OCI-LY3 (cell line): Measurements from ENCODE around the gene IL3.

ENCODE experiments used
- H2AFZ ChIP-seq: fragments of 200-600, 300-600 bp; shearing (Covaris generic); 2 replicates; pipeline ENCODE4 v1.6.0; 2014; ENCODE audit warnings: antibody characterized with exemption, low read depth, low read length
- H3K27ac ChIP-seq: fragments of 200-600, 300-600 bp; sonication (generic); 2 replicates; pipeline ENCODE4 v1.5.1; 2014; ENCODE audit warnings: mild to moderate bottlenecking, low read length, moderate library complexity, mixed read lengths
- H3K27me3 ChIP-seq: fragments of 200-600, 300-600 bp; sonication (generic); 2 replicates; pipeline ENCODE4 v1.6.1; 2014; ENCODE audit warnings: low read depth, low read length, mixed read lengths
- H3K36me3 ChIP-seq: fragments of 200-600, 300-600 bp; sonication (generic); replicated peaks from 2 replicates; pipeline ENCODE3; 2014; ENCODE audit warnings: low read depth, low read length, mixed read lengths
- H3K4me1 ChIP-seq: fragments of 300-600, 200-600 bp; sonication (generic); 2 replicates; pipeline ENCODE4 v1.6.1; 2014; ENCODE audit warnings: low read length, mixed read lengths
- H3K4me2 ChIP-seq: fragments of 200-600, 300-600 bp; sonication (generic); 2 replicates; pipeline ENCODE4 v1.6.1; 2014; ENCODE audit warnings: low read length, mixed read lengths
- H3K4me3 ChIP-seq: fragments of 300-600, 200-600 bp; sonication (generic); 2 replicates; pipeline ENCODE4 v1.5.1; 2014; ENCODE audit warnings: antibody characterized with exemption, mild to moderate bottlenecking, low read length, moderate library complexity
- H3K79me2 ChIP-seq: fragments of 300-600, 200-600 bp; shearing (Covaris generic); 2 replicates; pipeline ENCODE4 v1.6.1; 2014; ENCODE audit warnings: mild to moderate bottlenecking, low read length, mixed read lengths
- H3K9ac ChIP-seq: fragments of 300-600, 200-600 bp; shearing (Covaris generic); 2 replicates; pipeline ENCODE4 v1.6.0; 2014; ENCODE audit warnings: mild to moderate bottlenecking, low read length, moderate library complexity
- H3K9me3 ChIP-seq: fragments of 200-600, 300-600 bp; shearing (Covaris generic); 2 replicates; pipeline ENCODE4 v1.6.1; 2014; ENCODE audit warnings: low read length, mixed read lengths; ENCODE audit not compliant: insufficient read depth
- H4K20me1 ChIP-seq: fragments of 200-600, 300-600 bp; sonication (generic); 2 replicates; pipeline ENCODE4 v1.6.1; 2016; ENCODE audit warnings: low read length, mixed read lengths; ENCODE audit not compliant: insufficient read depth
- CTCF ChIP-seq: fragments of 200-600, 300-600 bp; sonication (generic); IDR thresholded peaks from 2 replicates; pipeline ENCODE4 v1.5.1; 2014; ENCODE audit warnings: antibody characterized with exemption, low read length, low read depth
- EZH2phosphoT487 ChIP-seq: fragments of 200-600 bp; shearing (Covaris generic); IDR thresholded peaks from 2 replicates; pipeline ENCODE4 v1.6.1; 2018; ENCODE audit warnings: antibody characterized with exemption, mixed run types, low read depth

Gene IL3

GRCh38 chr5:132079081-132079480 lies 18.6 kb downstream of the IL3 start:
- H3K27ac ChIP-seq: no peak overlapping the region
- H3K9me3 ChIP-seq: no peaks in the 10 kb centered on the region
- H3K27me3 ChIP-seq: no peaks in the 10 kb centered on the region
- no peak overlapping the region for H2AFZ ChIP-seq
- H3K4me3 ChIP-seq: no peak overlapping the region
- H3K4me2 ChIP-seq: no peak overlapping the region
- no peak overlapping the region for H3K9ac ChIP-seq
- TF ChIP-seq CTCF: no peak
- no peak for TF ChIP-seq EZH2phosphoT487
- no peaks in the 10 kb centered on the region for H4K20me1 ChIP-seq
- no peaks in the 10 kb centered on the region for H3K79me2 ChIP-seq
- peaks cover 7% of the 10 kb centered on the region; the same call in 1 of the 2 replicates for H3K4me1 ChIP-seq
- no peaks in the 10 kb centered on the region for H3K36me3 ChIP-seq

GRCh38 chr5:132079619-132080018 lies 19.2 kb downstream of the IL3 start:
- no peaks in the 10 kb centered on the region for H3K27me3 ChIP-seq
- no peak overlapping the region for H3K4me2 ChIP-seq
- no peaks in the 10 kb centered on the region for H3K9me3 ChIP-seq
- H4K20me1 ChIP-seq: no peaks in the 10 kb centered on the region
- no peak overlapping the region for H2AFZ ChIP-seq
- H3K4me1 ChIP-seq: peaks cover 7% of the 10 kb centered on the region; the same call in 1 of the 2 replicates
- TF ChIP-seq EZH2phosphoT487 (no peak), CTCF (no peak)
- H3K36me3 ChIP-seq: no peaks in the 10 kb centered on the region
- H3K27ac ChIP-seq: no peak overlapping the region
- H3K9ac ChIP-seq: no peak overlapping the region
- no peaks in the 10 kb centered on the region for H3K79me2 ChIP-seq
- H3K4me3 ChIP-seq: no peak overlapping the region

DNA sequence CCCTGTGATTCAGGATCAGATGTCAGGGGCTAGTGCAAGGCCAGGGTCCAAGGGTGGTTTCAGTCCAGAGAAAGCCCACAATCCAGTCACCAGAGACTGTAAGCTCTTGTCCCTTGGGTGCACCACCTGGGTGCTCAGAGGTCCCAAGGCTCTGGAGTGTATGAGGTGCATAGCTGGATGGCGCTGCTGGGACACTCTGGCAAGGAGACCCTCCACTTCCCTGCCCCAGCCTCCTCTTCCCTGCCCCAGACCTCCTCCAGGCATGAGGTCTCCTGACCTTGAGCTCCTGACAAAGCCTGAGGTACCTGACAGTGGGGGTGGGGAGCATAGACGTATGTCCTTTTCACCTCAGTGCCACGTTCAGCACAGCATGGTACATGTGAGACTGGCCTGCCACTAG lies 20.1 kb downstream of the IL3 start:
- Histone ChIP-seq H3K9ac (no peak overlapping the region), H2AFZ (no peak overlapping the region), H3K27me3 (no peaks in the 10 kb centered on the region)

DNA sequence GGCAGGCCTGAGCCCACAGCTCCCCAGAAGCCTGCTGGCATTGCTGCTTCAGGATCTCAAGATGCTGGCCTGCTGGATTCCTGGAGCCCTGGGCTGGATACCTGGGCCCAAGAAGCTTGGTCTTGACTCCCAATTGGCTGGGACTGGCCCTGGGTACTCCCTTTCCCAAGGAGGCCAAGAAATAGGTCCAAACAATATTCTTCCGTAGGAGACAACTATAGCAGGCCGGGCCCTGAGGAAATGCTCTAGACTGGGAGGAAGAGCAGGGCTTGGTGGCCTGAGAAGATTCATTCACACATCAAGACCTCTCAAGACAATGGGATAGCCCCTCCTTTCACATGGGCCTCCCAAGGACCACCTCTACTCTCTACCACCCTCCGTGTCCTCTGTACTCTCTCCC lies 21.0 kb downstream of the IL3 start:
- Histone ChIP-seq H3K79me2 (no peaks in the 10 kb centered on the region), H3K27me3 (no peaks in the 10 kb centered on the region), H3K36me3 (no peaks in the 10 kb centered on the region), H3K9me3 (no peaks in the 10 kb centered on the region), H4K20me1 (no peaks in the 10 kb centered on the region), H3K4me2 (no peak overlapping the region), H3K27ac (no peak overlapping the region), H2AFZ (no peak overlapping the region), H3K9ac (no peak overlapping the region), H3K4me1 (peaks cover 7% of the 10 kb centered on the region; the same call in 1 of the 2 replicates), H3K4me3 (no peak overlapping the region)
- TF ChIP-seq CTCF: no peak
- TF ChIP-seq EZH2phosphoT487: no peak

More for the DNA sequence above, 20.1 kb downstream of the IL3 start:
- H3K4me3 ChIP-seq: no peak overlapping the region
- TF ChIP-seq CTCF (no peak), EZH2phosphoT487 (no peak)
- no peaks in the 10 kb centered on the region for H4K20me1 ChIP-seq
- peaks cover 7% of the 10 kb centered on the region; the same call in 1 of the 2 replicates for H3K4me1 ChIP-seq
- no peaks in the 10 kb centered on the region for H3K9me3 ChIP-seq
- H3K4me2 ChIP-seq: no peak overlapping the region
- no peak overlapping the region for H3K27ac ChIP-seq
- H3K36me3 ChIP-seq: no peaks in the 10 kb centered on the region
- no peaks in the 10 kb centered on the region for H3K79me2 ChIP-seq
